Cardiac fibroblast (primary cell): ENCODE results near the gene SDCCAG8.

Experiments
- DNase-seq, 2 donors: peaks; one replicate each; pipeline versions ENCODE4 v3.0.0 to v3.0.0-alpha.2; 2010; ENCODE audit warnings: low read depth in 2 of 2
- H3K4me3 ChIP-seq, 2 donors: replicated peaks in 1 of 2; 1 replicate in 1 of 2; 2 replicates in 1 of 2; pipeline ENCODE4 v1.5.1; 2011; ENCODE audit warnings: low read depth in 2 of 2, low read length in 2 of 2, mild to moderate bottlenecking in 2 of 2, moderate library complexity in 1 of 2
- TF ChIP-seq, protein P1 (sequence below): IDR thresholded peaks from one replicate; pipeline ENCODE4 v1.5.1; 2011; ENCODE audit warnings: low read depth, mild to moderate bottlenecking, low read length, inconsistent platforms

SDCCAG8 gene

GRCh38 chr1:243275316-243275715 lies 19.5 kb downstream of the SDCCAG8 start:
- H3K4me3 ChIP-seq: no peak overlapping the region
- TF ChIP-seq, protein P1, sequence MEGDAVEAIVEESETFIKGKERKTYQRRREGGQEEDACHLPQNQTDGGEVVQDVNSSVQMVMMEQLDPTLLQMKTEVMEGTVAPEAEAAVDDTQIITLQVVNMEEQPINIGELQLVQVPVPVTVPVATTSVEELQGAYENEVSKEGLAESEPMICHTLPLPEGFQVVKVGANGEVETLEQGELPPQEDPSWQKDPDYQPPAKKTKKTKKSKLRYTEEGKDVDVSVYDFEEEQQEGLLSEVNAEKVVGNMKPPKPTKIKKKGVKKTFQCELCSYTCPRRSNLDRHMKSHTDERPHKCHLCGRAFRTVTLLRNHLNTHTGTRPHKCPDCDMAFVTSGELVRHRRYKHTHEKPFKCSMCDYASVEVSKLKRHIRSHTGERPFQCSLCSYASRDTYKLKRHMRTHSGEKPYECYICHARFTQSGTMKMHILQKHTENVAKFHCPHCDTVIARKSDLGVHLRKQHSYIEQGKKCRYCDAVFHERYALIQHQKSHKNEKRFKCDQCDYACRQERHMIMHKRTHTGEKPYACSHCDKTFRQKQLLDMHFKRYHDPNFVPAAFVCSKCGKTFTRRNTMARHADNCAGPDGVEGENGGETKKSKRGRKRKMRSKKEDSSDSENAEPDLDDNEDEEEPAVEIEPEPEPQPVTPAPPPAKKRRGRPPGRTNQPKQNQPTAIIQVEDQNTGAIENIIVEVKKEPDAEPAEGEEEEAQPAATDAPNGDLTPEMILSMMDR: no peak
- no peak for DNase-seq

DNA sequence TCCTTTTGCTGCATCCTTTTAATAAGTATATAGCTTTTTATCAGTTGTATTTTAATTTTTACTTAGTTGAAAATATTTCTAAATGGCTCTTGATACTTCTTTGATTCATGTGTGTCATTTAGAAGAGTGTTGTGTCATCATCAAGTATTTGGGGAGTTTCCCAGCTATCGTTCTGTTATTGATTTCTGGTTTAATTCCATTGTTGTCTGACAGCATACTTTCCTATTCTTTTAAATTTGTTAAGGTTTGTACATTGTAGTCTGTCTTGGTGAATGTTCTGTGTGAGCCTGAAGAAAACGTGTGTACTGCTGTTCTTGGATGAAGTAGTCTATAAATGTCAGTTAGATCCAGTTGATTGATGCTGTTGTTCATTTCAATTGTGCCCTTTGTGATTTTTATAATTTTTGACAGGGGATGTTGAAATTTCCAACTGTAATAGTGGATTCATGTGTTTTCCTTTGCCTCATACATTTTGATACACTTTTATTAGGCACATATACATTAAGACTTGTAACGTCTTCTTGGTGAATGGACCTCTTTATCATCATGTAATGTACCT lies 24.8 kb downstream of the SDCCAG8 start:
- TF ChIP-seq, protein P1: no peak
- no peak overlapping the region for H3K4me3 ChIP-seq
- DNase-seq: peak in 1 of 2 donors; percentile 43

DNA sequence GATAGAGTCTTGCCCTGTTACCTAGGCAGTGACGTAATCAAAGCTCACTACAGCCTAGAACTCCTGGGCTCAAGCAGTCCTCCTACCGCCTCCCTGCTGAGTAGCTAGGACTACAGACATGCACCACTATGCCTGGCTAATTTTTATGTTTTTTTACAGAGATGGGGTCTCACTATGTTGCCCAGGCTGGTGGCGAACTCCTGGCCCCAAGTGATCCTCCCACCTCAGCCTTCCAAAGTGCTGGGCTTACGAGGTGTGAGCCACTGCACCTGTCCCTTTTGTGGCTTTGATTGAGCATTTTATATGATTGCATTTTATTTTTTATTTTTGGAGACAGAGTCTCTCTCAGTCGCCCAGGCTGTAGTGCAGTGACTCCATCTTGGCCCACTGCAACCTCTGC lies 25.8 kb downstream of the SDCCAG8 start:
- TF ChIP-seq, protein P1: no peak
- no peak for DNase-seq
- no peak overlapping the region for H3K4me3 ChIP-seq

DNA sequence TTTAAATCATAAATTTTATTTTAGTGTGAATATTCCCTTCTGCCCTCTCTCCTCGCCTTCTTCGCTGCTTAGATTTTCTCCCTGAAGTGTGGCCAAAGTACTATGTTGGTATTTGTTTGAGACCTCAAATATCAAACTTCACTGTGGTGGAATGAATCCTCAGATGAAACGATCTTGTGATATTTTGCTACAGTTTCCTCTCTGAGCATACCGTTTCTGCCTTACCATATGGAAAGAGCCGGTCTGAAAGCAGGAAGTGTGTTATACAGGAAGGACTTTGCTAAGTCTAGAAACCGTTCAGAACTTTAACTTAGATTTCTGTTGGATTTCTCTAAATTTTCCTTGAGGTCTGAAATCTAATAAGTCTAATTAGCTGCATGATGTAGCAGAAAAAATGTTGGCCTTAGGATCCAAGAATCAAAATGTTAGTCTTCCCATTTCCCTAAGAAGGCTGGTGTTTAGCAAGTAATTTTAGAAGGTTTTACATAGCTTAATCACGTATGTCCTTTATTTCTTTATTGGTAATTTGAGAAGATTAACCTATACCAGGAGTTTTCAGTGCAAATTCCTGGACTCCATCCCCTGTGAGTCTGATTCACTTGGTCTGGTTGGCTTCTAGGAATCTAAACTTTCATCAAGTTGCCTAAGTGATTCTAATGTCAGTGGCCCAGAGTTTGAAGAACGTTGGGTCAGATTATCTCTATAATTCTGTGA lies 30.7 kb downstream of the SDCCAG8 start:
- TF ChIP-seq, protein P1: no peak
- DNase-seq: peak in 1 of 2 donors; percentile 71
- no peak overlapping the region for H3K4me3 ChIP-seq

DNA sequence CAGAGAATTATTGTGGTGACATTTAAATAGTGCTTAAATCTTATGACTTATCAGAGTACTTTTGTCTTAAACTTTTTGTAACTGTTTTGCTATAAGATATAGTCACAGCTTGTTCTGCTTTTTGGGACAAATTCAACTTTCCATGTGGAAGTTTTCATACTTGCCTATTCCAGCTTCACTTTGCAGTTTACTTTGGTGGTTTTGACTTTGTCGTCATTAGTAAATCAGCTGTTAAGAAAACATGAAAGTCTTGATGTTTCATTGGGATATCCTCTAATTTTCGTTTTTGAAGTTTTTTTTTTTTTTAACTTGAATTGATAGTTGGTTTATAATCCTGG lies 31.3 kb downstream of the SDCCAG8 start:
- DNase-seq: peak in 1 of 2 donors; percentile 55
- TF ChIP-seq, protein P1: no peak

GRCh38 chr1:243287652-243288051 lies 31.8 kb downstream of the SDCCAG8 start:
- TF ChIP-seq, protein P1: no peak

More for the DNA sequence above, 31.3 kb downstream of the SDCCAG8 start:
- H3K4me3 ChIP-seq: no peak overlapping the region

More at GRCh38 chr1:243287652-243288051, 31.8 kb downstream of the SDCCAG8 start:
- no peak overlapping the region for H3K4me3 ChIP-seq
- peak; percentile 86 to 96 for DNase-seq
